Fibroblast of skin of left quadriceps (primary cell): Measurements from ENCODE around the gene PACS1.
"Not testable (repeated sequence)": the region's sequence is repeated elsewhere in the genome, so short reads cannot be mapped to it uniquely, and the experiment has no call there.

ENCODE experiments used
- DNase-seq, 2 experiments: peaks; one replicate each; pipeline ENCODE4 v3.0.0-alpha.2; 2013; ENCODE audit warnings: low read depth in 2 of 2

The PACS1 gene

GRCh38 chr11:66075273-66075672 is 5.2 kb downstream of the PACS1 start:
- DNase-seq, result no peak

GRCh38 chr11:66076561-66076960 is 6.5 kb downstream of the PACS1 start:
- no peak for DNase-seq

GRCh38 chr11:66077927-66078326 is 7.9 kb downstream of the PACS1 start:
- DNase-seq, result no peak

GRCh38 chr11:66078949-66079348 is 8.9 kb downstream of the PACS1 start:
- DNase-seq, result not testable (repeated sequence)

- peak; percentile 54 to 57 for DNase-seq
Measured at GRCh38 chr11:66080055-66080817, 10.2 kb downstream of the PACS1 start.

GRCh38 chr11:66081505-66081904 is 11.4 kb downstream of the PACS1 start:
- DNase-seq, result no peak

- no peak for DNase-seq
Measured at GRCh38 chr11:66082946-66083698, 13.1 kb downstream of the PACS1 start.

GRCh38 chr11:66083767-66084166 is 13.7 kb downstream of the PACS1 start:
- no peak for DNase-seq

GRCh38 chr11:66084821-66085475 is 14.9 kb downstream of the PACS1 start:
- no peak for DNase-seq

GRCh38 chr11:66087148-66087908 is 17.3 kb downstream of the PACS1 start:
- DNase-seq, result no peak

GRCh38 chr11:66089067-66089466 is 19.0 kb downstream of the PACS1 start:
- DNase-seq, result no peak

- DNase-seq, result no peak
Measured at GRCh38 chr11:66090288-66090687, 20.2 kb downstream of the PACS1 start.

GRCh38 chr11:66092125-66092524 is 22.1 kb downstream of the PACS1 start:
- not testable (repeated sequence) for DNase-seq

- DNase-seq, result not testable (repeated sequence)
Measured at GRCh38 chr11:66099746-66100145, 29.7 kb downstream of the PACS1 start.

GRCh38 chr11:66100272-66101065 is 30.4 kb downstream of the PACS1 start:
- DNase-seq, result no peak

GRCh38 chr11:66101066-66101464 is 31.0 kb downstream of the PACS1 start:
- DNase-seq, result no peak

- no peak for DNase-seq
Measured at GRCh38 chr11:66104057-66104638, 34.1 kb downstream of the PACS1 start.

- no peak for DNase-seq
Measured at GRCh38 chr11:66106786-66107599, 36.9 kb downstream of the PACS1 start.

- DNase-seq, result no peak
Measured at GRCh38 chr11:66107600-66108510, 37.8 kb downstream of the PACS1 start.
